ENCODE measurements around the gene IPO4. TPM values are rescaled to one million over a fixed set of nuclear protein-coding genes. Genes with fewer than 3 reads are reported as not detected.

Gene IPO4
- total and polyA plus RNA-seq, 2 of the 13 experiments (the other 11 are each of a cell fraction or from before 2014, with no cell fraction given): 39.0 to 179 TPM

- under 1% methylated on average over 53 of the region's 53 CpGs for WGBS (ENCODE audit: low lambda C conversion rate)
- TF ChIP-seq ZKSCAN1 (IDR thresholded peaks at IDR 0.05; ENCODE audit: low read length) (no peak), ZNF10 (CRISPR knock-in tag; IDR thresholded peaks at IDR 0.05; ENCODE audit: borderline replicate concordance, low read depth) (peak; percentile 69; the same call in 1 of the 2 replicates), PCBP1 (IDR thresholded peaks at IDR 0.05; ENCODE audit: borderline replicate concordance, low read depth, low read length) (peak; percentile 99), RFX3 (CRISPR knock-in tag; IDR thresholded peaks at IDR 0.05) (no peak; the same call in 1 of the 2 replicates), ZNF235 (CRISPR knock-in tag; IDR thresholded peaks at IDR 0.05; ENCODE audit: borderline replicate concordance) (peak; percentile 94; the same call in 1 of the 2 replicates), ZFP36L1 (CRISPR knock-in tag; IDR thresholded peaks at IDR 0.05) (peak; percentile 98; the same call in 1 of the 2 replicates), CENPT (CRISPR knock-in tag; IDR thresholded peaks at IDR 0.05; ENCODE audit: low read depth) (peak; percentile 93), ZNF7 (CRISPR knock-in tag; IDR thresholded peaks at IDR 0.05) (peak; percentile 38; the same call in 1 of the 2 replicates), ZHX2 (IDR thresholded peaks at IDR 0.05; ENCODE audit: low read depth) (peak; percentile 95), ZHX2 (CRISPR knock-in tag; IDR thresholded peaks at IDR 0.05; ENCODE audit: borderline replicate concordance) (0 out of 2 replicates have a peak, but pooled peaks have one; percentile 38), MATR3 (CRISPR knock-in tag; IDR thresholded peaks at IDR 0.05) (no peak), POLR2G (IDR thresholded peaks at IDR 0.05; ENCODE audit: low read depth, low read length) (peak; percentile 100)
- TF ChIP-seq, protein P1, sequence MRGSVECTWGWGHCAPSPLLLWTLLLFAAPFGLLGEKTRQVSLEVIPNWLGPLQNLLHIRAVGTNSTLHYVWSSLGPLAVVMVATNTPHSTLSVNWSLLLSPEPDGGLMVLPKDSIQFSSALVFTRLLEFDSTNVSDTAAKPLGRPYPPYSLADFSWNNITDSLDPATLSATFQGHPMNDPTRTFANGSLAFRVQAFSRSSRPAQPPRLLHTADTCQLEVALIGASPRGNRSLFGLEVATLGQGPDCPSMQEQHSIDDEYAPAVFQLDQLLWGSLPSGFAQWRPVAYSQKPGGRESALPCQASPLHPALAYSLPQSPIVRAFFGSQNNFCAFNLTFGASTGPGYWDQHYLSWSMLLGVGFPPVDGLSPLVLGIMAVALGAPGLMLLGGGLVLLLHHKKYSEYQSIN (CRISPR knock-in tag; IDR thresholded peaks at IDR 0.05; ENCODE audit: borderline replicate concordance): no peak
Observed at GRCh38 chr14:24212924-24213865, 24.6 kb upstream of the IPO4 start, which contains the start of gene CHMP4A. Gene CHMP4A (minus strand): TSS chr14:24213488. CDS start chr14:24213439, 49 bp downstream.

More at GRCh38 chr14:24212924-24213865, 24.6 kb upstream of the IPO4 start, which contains the start of gene CHMP4A:
- ATAC-seq: peak; percentile 91
- peak within 1 kb of the TSS; percentile 12 for H2AFZ ChIP-seq (ENCODE audit: low read length)
- peaks cover 2% of the 10 kb centered on the region for H3K79me2 ChIP-seq (ENCODE audit: insufficient read depth, low read length)
- peak within 1 kb of the TSS; percentile 85 for H3K27ac ChIP-seq (ENCODE audit: extremely low read length, insufficient read depth, low read length)
- peak within 1 kb of the TSS; percentile 93 for H3K4me2 ChIP-seq (ENCODE audit: low read depth, low read length)
- peaks cover 39% of the 10 kb centered on the region for H3K4me1 ChIP-seq (ENCODE audit: insufficient read depth, low read length)
- ChIA-PET POLR2A (interaction anchor here (0.5 to 8.1 kb wide), 50 partner anchors 9 to 1235 kb away, joined by 3 to 230 read pairs (median 8); partner anchors contain the start of genes CBLN3, CIDEB, DCAF11 and DHRS1), CTCF (ENCODE audit: low intra/inter-chr PET ratio, low total read pairs) (interaction anchor here (1.3 to 2.1 kb wide), 2 partner anchors 84 to 86 kb away, joined by 4 to 9 read pairs; partner anchors contain the start of genes DHRS1 and NOP9)
- peak within 1 kb of the TSS; percentile 94 for H3K9ac ChIP-seq (ENCODE audit: insufficient read depth, low read depth, low read length)
- intact Hi-C loops (cut with micrococcal nuclease; ENCODE audit: unreplicated experiment) (loop anchor here (1.0 kb wide), 3 partner anchors 17 to 72 kb away; partner anchors contain the start of genes EMC9 and IRF9), in situ Hi-C loops (cut with HindIII; ENCODE audit: extremely low pct_ligation_motif_present, low pct_unique_long_range_greater_than_20kb) (no loop called here)
- no peaks in the 10 kb centered on the region for H4K20me1 ChIP-seq (ENCODE audit: insufficient read depth, low read length)
- peak within 1 kb of the TSS; percentile 71 to 98 (median 87) for H3K4me3 ChIP-seq (replicated peaks in 1 of 3; ENCODE audit: insufficient read depth in 1 of 3, low read depth in 2 of 3, low read length in 3 of 3)
- peak; percentile 91 for FAIRE-seq
- H3K36me3 ChIP-seq (replicated peaks in 1 of 2; ENCODE audit: control insufficient read depth in 1 of 2, insufficient read depth in 2 of 2, low read length in 2 of 2): peaks cover 22 to 36% of the 10 kb centered on the region in 2 experiments
- H3K9me3 ChIP-seq (ENCODE audit: low read length): no peaks in the 10 kb centered on the region
- no TSS peak for BruUV-seq (replicated peaks)
- H3K27me3 ChIP-seq (ENCODE audit: control insufficient read depth in 1 of 2, insufficient read depth in 2 of 2, low read length in 2 of 2): no peaks in the 10 kb centered on the region; a peak in 1 of 5 replicates
- peak; percentile 100 for DNase-seq (ENCODE audit: low spot score)

All from HepG2 (cell line).